ENCODE results near the gene ACSM6. TPM values are rescaled to one million over a fixed set of nuclear protein-coding genes. Genes with fewer than 3 reads are reported as not detected.

Gene ACSM6
- total and polyA plus RNA-seq, 2 donors (not counting 3 experiments of a cell fraction or from before 2014, with no cell fraction given) = not detected

GRCh38 chr10:95256268-95256667 is 62.2 kb downstream of the ACSM6 start:
- Histone ChIP-seq H3K27me3 (ENCODE audit: control insufficient read depth in 2 of 2, insufficient read depth in 2 of 2, low read length in 2 of 2) (no peaks in the 10 kb centered on the region), H4K20me1 (replicated peaks; ENCODE audit: control insufficient read depth, extremely low read depth, insufficient read depth, low read length) (no peaks in the 10 kb centered on the region), H3K4me3 (replicated peaks in 1 of 3; ENCODE audit: insufficient read depth in 1 of 3, low read depth in 1 of 3, low read length in 3 of 3) (no peak overlapping the region), H3K79me2 (ENCODE audit: control insufficient read depth, insufficient read depth, low read length) (peaks cover 5% of the 10 kb centered on the region), H3K9me1 (replicated peaks; ENCODE audit: control insufficient read depth, extremely low read depth, insufficient read depth, low read length) (no peaks in the 10 kb centered on the region), H3K27ac (ENCODE audit: insufficient read depth, low read depth, low read length) (no peak overlapping the region), H3K9me3 (replicated peaks; ENCODE audit: control insufficient read depth, insufficient read depth, low read length) (no peaks in the 10 kb centered on the region), H3K4me2 (ENCODE audit: insufficient read depth, low read length) (no peak overlapping the region), H2AFZ (ENCODE audit: low read depth, low read length) (no peak overlapping the region), H3K4me1 (ENCODE audit: control insufficient read depth, extremely low read depth, insufficient read depth, low read length) (peaks cover 28% of the 10 kb centered on the region), H3K36me3 (ENCODE audit: control insufficient read depth in 2 of 2, extremely low read depth in 1 of 2, insufficient read depth in 2 of 2, low read length in 2 of 2) (no peaks in the 10 kb centered on the region), H3K9ac (replicated peaks; ENCODE audit: extremely low read depth, insufficient read depth, low read length) (no peak overlapping the region)
- ChIA-PET POLR2A (no interaction called here), CTCF (no interaction called here)
- intact Hi-C loops (cut with micrococcal nuclease) (no loop called here), dilution Hi-C loops (cut with MboI; ENCODE audit: extremely low pct_ligation_motif_present, low sequenced_read_pairs) (no loop called here)
- DNase-seq (ENCODE audit: low read depth, low spot score) (no peak), FAIRE-seq (no peak)
- no TSS peak for BruUV-seq (replicated peaks)
- TF ChIP-seq GATA2 (IDR thresholded peaks at IDR 0.05; ENCODE audit: insufficient read depth, insufficient read length, low read depth, low read length) = no peak
- no peak for TF ChIP-seq CTCF (IDR thresholded peaks at IDR 0.05; ENCODE audit: extremely low read depth in 1 of 2, insufficient read depth in 1 of 2, low read depth in 1 of 2, low read length in 2 of 2)
- TF ChIP-seq POLR2A (IDR thresholded peaks at IDR 0.05; ENCODE audit: low read depth, low read length) = no peak
- TF ChIP-seq EZH2 (IDR thresholded peaks at IDR 0.05; ENCODE audit: borderline replicate concordance, low read depth, low read length, severe bottlenecking) = no peak
- TF ChIP-seq MYC (IDR thresholded peaks at IDR 0.05; ENCODE audit: low read depth, low read length) = no peak
- TF ChIP-seq JUN (IDR thresholded peaks at IDR 0.05; ENCODE audit: borderline replicate concordance, insufficient read depth, insufficient read length, low read depth) = no peak
- no peak for TF ChIP-seq MAX (IDR thresholded peaks at IDR 0.05; ENCODE audit: insufficient read depth, insufficient read length)
- TF ChIP-seq POLR2AphosphoS5 (IDR thresholded peaks at IDR 0.05; ENCODE audit: insufficient read depth, low read depth, low read length) = no peak
- TF ChIP-seq FOS (IDR thresholded peaks at IDR 0.05; ENCODE audit: borderline replicate concordance, insufficient read depth, low read length) = no peak

Data from endothelial cell of umbilical vein (primary cell).